ENCODE measurements around the gene E2F6.

DNA sequence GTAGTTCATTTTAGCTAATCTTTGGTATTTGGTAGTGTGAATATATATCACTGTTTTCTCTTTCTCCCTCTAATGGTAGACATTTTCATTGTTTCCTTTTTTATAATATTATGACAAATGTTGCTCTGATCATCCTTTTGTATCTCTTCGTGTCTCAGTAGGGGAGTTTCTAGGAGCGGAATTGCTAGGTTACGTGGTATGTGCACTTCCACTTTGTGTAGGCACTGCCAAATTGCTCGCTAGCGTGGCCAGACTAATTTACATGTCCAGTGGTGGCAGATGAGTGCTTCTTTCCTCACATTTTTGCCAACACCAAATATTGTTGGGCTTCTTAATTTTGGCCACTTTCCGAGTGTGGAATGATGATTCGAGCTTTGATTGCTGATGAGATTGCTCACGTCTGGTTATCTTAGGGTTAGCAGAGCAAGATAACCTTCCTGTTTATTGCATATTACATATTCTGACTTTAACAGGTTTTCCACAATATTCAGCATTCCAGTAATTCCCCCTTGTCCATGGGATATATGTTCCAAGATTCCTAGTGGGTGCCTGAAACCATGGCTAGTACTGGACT lies 37.5 kb upstream of the E2F6 start:
- TF ChIP-seq, protein P1, sequence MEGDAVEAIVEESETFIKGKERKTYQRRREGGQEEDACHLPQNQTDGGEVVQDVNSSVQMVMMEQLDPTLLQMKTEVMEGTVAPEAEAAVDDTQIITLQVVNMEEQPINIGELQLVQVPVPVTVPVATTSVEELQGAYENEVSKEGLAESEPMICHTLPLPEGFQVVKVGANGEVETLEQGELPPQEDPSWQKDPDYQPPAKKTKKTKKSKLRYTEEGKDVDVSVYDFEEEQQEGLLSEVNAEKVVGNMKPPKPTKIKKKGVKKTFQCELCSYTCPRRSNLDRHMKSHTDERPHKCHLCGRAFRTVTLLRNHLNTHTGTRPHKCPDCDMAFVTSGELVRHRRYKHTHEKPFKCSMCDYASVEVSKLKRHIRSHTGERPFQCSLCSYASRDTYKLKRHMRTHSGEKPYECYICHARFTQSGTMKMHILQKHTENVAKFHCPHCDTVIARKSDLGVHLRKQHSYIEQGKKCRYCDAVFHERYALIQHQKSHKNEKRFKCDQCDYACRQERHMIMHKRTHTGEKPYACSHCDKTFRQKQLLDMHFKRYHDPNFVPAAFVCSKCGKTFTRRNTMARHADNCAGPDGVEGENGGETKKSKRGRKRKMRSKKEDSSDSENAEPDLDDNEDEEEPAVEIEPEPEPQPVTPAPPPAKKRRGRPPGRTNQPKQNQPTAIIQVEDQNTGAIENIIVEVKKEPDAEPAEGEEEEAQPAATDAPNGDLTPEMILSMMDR (IDR thresholded peaks at IDR 0.05), result no peak
- no peak for TF ChIP-seq POLR2A (IDR thresholded peaks at IDR 0.05)
- no peak for TF ChIP-seq POLR2AphosphoS5 (IDR thresholded peaks at IDR 0.05)
